HG03521 (cell line): Measurements from ENCODE around the gene MAP4K3.
A peak's percentile ranks its signal among the peaks of the same experiment; 100 is the strongest.

Source experiments
- ATAC-seq: cut with Tn5 transposase; IDR thresholded peaks from one replicate; pipeline ENCODE4 v1.9.1; 2021; ENCODE audit warnings: mild to moderate bottlenecking, moderate library complexity; ENCODE audit not compliant: unreplicated experiment

Gene MAP4K3

DNA sequence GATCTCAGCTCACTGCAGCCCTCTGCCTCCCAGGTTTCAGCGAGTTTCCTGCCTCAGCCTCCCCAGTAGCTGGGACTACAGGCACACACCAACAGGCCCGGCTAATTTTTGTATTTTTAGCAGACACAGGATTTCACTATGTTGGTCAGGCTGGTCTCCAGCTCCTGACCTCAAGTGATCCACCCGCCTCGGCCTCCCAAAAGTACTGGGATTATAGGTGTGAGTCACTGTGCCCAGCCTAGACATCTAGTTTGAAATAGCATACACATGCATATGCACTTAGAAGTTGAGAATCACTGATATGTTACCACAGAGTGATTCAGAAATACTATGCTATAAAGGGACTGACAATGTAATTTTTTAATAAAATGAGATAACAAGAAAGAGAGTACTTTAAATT is 123.5 kb downstream of the MAP4K3 start:
- ATAC-seq, result no peak

DNA sequence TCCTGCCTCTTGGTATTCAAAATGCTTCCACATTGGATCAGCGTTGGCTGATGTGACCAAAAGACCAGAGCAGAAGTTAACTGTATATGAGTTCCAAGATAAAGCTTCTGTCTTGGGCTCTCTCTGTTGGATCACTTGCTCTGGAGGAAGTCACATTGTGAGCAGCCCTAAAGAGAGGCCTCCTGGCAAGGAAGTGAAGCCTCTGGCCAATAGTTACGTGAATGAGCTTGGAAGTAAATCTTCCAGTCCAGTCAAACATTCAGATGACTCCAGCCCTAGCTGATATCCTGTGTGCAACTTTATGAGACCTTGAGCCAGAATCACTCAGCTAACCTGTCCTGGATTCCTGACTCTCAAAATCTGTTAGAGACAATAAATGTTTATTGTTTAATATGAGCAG is 125.6 kb downstream of the MAP4K3 start:
- ATAC-seq, result no peak

DNA sequence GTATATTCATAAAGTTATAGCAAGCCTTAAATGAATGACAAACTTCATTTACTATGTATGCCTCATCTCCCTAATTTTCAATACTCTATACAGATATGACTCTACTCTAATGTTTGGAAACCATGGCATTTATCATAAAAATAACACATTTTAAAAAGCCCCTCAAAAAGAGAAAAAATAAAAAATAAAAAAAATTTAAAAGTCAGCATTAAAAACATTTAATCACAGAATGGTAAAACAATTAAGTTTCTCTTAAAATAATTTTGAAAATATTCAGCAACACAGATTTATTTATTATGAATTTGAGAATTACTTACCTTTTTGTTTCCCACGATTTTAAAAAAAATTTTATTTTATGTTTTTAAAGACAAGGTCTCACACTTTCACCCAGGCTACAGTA is 128.3 kb downstream of the MAP4K3 start:
- ATAC-seq, result no peak

DNA sequence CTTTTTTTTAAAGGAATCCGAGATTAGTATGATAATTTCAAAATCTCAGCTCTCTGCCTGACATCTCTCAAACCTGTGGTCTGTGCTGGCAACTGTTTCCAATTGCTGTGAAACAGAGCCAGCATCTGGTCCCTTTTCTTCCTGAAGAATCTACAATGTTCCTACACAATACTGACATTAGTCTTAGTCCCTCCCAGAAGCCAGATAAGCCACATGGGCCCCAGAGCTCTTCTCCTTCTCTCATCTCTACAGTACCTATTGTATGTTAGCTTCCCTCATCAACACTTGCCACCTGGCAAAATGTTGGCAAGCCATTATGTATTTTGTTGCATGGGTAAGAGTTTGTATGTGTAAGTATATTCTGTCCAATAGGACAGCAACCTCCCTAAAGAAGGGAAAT is 130.5 kb downstream of the MAP4K3 start:
- ATAC-seq, result no peak

DNA sequence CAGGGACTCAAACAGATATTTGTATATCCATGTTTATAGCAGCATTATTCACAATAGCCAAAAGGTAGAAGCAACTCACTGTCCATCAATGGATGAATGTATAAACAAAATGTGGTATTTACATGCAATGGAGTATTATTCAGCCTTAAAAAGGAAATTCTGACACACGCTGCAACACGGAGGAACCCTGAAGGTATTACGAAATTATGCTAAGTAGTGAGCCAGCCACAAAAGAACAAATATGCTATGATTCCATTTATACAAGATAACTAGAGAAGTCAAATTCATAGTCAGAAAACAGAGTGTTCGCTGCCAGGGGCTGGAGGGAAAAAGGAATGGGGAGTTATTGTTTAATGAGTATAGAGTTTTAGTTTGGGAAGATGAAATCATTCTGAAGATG is 132.4 kb downstream of the MAP4K3 start:
- no peak for ATAC-seq

DNA sequence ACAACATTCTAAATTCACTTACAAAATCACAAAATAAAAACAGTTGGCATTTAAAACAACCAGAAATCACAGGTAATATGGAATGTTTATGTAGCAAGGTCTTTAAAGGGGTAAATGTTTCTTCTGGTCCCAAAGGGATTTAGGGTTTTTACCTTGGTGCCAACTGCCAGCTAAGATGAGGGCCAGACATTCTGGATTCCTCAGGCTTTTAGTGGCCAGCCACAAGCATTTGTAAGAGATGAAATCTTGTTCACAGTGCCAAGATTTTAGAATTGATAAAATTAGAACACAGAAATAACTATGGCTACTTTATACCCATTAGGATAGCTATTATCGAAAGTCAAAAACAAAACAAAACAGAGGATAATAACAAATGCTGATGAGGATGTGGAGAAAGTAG is 132.9 kb downstream of the MAP4K3 start:
- ATAC-seq, result no peak

DNA sequence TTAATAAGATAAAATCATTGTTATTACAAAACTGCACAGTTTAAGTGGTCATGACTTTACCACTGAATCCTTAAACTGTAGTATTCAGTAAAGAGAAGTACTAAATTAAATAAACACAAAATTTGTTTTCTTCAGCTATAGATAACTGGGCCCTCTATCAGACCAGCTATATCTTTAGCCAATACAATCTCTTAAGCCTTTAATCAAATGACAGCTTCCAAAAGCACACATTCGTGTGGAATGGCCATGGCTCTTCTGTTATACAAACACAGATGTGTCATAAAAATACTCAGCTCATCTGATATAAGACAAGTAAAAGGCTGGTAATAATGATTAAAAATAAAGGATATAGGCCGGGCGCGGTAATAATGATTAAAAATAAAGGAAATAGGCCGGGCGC is 135.7 kb downstream of the MAP4K3 start:
- no peak for ATAC-seq

DNA sequence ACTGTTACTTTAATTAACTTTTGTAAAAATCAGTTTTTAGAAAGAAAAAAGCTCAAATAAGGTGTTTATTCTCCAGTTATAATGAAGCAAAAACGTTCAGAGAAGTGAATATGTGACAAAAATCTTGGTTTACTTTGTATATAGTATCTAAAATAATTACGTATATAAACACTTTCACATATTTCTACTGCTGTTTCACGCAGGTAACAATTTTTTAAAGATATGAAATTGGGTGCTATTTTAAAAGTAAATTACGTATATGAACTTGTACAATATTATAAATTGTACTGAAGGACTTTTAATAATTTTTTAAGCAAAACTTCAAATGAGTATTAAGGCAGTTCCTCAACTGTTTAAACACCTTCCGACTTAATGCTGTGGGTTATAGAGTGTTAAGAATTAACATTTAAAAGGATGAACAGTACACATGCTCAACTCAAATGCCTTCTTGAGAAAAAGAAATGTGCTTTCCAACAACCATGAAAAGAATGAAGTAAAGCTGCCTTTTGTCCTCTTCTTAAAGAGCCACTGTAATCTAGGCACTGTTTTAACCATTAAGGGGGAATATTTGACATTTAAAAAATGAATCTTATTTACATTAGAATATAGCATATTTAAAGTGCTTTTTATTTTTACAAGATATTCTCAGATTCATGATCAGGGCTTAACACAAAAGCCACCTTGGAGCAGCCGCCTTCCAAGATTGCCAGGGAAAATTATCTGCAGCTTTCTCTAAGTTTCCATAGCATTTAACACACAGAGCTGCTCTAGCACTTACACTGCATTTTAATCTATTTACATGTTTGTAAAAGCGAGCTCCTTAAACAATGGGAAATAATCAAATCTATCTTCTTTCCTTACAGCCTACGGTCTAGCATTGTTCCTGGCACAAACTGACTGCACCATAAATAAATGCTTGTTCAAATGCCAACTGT is 136.8 kb downstream of the MAP4K3 start:
- ATAC-seq, result no peak

DNA sequence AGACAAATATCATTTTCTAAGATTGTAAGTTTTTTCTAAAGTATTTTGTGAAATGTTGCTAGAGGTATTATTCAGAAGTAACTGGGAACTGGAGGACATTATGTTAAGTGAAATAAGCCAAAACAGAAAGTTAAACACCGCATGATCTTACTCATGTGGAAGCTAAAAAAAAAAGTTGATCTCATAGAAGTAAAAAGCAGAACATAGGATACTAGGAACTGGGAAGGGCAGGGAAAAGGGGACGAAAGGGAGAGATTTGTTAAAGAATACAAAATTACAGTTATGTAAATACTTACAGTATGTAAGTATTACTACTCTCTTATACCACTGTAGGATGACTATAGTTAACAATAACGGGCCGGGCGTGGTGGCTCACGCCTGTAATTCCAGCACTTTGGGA is 146.7 kb downstream of the MAP4K3 start:
- ATAC-seq, result no peak

DNA sequence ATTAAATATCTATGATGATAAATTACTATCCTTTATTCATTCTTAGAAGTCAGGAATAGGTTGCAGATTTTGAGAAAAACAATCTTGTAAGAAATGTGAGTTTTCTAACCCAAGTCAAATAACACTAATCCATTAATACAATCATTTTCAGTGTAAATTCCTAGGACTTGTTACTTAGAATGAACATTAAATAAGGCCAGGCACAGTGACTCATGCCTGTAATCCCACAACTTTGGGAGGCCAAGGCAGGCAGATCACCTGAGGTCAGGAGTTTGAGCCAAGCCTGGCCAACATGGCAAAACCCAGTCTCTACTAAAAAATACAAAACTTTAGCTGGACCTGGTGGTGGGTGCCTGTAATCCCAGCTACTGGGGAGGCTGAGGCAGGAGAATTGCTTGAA is 147.5 kb downstream of the MAP4K3 start:
- ATAC-seq, result no peak

DNA sequence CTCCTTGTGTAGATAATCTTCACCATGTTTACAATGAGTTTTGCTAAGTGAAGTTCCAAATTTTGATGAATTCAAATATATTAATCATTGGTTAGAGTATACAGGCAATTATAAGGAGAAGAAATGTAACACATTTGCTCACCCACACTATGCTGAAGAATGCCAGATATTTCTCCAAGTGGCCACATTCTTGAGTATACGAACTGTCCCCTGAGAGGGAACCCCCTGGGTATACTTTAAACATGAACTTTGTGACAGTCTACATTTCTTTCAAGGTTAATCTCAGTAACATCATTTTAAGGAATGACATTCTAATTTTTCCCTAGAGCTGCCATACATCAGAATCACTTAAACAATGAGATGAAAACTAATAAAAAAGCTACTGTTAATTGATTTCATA is 153.5 kb downstream of the MAP4K3 start:
- ATAC-seq, result no peak

DNA sequence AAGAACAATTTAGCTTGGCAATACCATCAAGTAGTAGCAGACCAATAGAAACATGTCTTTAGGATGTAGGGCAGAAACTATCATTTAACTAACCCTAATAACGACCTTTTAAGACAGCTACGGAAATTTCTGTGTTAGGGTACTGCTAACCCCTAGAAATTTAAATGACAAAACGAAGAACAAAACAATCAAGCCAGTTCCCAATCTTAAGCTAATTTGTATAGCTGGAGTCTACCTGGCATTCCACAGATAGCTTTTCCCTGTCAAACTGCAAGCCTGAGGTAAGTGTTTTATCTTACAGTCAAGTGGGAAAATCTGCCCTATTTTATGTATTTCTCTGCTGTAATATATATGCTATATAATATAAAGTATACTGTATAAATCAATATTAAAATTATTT is 155.7 kb downstream of the MAP4K3 start:
- no peak for ATAC-seq

DNA sequence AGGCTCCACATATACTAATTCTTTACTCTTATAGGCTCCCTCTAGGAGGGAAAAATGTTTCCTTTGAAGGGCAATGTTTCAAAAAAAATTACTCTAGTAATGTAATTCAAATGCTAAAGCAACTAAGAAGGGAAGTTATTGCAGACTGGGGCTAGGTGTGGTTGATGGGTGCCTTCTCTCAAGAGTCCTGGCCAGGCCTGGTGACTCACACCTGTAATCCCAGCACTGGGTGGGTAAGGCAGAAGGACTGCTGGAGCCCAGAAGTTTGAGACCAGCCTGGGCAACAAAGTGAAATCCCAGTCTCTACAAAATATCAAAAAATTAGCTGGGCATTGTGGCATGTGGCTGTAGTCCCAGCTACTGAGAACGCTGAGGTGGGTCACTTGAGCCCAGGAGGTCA is 162.1 kb downstream of the MAP4K3 start:
- ATAC-seq, result no peak

DNA sequence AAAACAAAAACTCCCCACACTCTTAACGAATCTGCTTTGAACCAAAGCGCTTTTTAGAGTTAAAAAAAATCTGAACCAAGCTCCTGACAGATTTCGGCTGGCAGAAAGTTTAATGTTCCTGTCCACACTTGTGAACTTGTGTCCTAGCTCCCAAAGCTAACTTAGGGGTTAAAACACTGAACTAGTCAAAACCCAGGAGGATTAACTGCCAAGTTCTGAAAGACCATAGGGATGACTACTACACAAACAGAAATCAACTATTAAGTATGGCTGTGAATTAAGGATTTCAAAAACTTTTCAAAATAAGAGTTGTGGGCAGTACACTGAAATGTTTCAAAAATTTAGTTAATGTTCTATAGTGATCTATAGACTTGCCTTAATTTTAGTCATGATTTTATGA is 167.1 kb downstream of the MAP4K3 start:
- no peak for ATAC-seq

DNA sequence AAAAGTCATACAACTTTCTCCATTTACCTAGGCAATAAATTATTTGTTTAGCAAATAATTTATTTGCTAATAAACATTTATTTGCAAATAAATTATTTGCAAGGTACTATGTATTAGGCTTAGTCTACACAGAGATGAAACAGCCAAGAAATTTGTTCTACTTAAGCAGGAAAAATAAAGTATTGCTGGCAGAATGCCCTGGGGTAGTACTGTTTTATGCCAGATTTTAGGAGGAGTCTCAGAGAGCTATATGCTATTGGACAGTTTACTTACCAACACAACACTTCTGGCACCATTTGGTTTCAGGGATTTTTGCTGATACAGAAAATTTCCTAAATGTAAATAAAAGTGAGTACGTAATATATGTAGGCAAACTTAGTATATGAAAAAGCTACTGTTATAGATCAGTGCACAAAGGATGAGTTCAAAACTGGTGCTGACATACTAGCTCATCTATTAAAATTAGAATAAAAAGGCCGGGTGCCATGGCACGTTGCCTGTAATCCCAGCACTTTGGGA is 170.1 kb downstream of the MAP4K3 start:
- ATAC-seq, result no peak

DNA sequence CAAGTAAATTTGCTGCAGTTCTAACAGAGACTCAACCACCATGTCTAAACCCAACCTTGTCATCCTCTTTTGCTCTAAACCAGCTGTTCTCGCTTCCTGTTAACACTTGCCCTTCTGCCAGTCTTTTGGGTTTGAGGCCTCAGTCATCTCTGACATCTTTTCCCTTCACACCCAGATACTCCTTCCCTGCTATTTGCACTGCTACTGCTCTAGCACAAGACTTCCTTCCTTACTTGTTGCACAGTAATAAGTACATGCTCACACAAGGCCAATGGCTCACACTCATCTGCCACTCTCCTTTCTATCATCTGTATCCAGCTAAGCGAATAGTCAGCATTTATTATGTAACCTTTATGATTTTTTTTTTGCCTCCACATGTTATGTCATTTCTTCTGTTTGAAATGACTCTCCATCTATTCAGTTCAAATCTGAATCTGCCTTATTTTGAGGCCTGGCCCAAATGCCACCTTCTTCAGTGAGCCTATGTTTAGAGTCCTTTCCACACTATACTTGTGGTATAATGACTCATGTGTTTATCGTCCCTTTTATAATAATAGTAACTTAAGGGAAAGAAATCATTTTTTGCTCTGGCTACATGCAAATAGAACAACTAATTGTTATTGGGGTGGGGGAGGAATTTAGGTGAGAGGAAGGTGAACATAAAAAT is 170.8 kb downstream of the MAP4K3 start:
- peak; percentile 58 for ATAC-seq

DNA sequence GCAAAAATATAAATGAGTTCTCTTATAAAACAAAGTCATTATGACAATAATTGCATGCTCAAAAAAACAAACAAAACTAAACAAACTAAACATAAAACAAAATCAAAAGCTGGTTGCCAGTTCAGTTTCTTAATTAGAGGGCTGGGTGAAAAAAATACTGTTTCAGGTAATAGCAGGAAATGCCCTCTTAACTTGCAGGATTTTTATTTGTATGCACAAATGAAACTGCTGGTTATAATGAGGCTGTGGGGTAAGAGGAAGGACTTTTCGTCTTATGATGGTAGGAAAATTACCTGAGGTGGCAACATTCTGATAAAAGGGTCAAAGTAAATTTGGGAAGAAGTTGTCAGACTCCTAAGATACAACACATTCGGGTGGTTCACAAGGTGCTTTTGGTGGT is 171.8 kb downstream of the MAP4K3 start:
- ATAC-seq, result no peak

DNA sequence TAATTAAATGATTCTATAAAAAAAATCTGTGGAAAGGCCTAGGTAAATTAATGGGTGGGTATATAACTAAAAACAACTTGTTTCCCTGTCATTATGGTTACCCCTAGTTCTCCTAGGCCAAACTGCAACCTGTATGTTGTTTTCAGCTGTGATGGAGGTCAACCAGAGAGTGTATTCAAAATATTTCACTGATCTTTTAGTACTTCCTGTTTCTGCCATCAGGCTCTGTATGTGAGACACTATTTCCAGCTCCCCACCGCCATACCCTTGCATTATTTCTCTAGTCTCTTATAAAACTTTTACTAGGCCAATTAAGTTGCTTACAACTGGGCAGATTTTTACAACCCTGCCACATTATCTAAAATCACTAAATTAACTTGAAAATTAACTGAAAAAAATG is 172.4 kb downstream of the MAP4K3 start:
- ATAC-seq, result peak; percentile 53

DNA sequence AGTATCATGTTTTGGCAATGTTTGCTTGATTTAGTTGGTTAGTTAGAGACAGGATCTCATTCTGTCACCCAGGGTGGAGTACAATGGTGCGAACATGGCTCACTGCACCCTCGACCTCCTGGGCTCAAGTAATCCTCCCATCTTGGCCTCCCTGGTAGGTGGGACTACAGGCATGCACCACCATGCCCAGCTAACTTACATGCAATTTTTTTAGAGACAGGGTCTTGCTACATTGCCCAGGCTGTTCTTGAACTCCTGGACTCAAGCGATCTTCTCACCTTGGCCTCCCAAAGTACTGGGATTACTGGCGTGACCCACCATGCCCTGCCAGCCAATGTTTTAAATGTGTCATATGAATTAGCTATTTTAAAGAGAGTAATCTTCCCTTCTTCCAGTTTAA is 177.0 kb downstream of the MAP4K3 start:
- no peak for ATAC-seq

DNA sequence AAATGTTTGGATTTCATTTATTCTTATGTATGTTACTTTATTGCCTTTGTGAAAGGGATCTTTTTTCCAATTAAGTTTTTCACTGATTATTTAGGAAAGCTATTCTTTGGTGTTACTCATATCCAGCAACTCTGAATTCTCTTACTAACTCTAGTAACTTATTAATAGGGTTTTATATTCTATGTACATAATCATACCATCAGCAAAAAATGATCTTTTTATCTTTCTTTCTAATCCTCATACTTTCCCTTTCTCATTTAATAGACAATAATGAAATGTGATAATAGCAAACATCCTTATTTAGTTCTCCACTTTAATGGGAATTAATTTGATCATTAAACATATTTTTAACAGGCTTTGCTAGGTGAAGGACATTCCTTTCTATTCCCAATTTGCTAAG is 181.0 kb downstream of the MAP4K3 start:
- ATAC-seq, result no peak

DNA sequence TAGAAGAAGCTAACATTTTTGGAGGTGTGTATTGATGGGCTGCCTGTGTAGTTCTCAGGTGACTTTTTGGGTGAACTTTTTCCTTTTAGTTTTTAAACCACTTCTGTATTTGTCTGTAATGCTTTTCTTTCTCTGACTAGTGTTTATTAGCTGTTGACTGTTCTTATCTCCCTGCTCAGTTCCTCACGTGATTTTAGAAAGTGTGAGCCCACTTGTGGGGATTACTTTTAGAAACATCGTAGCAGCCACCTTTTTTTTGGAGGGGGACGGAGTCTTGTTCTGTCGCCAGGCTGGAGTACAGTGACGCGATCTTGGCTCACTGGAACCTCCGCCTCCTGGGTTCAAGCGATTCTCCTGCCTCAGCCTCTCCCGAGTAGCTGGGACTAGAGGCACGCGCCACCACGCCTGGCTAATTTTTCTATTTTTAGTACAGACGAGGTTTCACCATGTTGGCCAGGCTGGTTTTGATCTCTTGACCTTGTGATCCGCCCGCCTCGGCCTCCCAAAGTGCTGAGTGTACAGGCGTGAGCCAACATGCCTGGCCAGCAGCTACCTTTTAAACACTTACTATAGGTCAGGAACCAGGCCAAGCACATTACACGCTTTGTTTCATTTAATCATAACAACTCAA is 184.1 kb downstream of the MAP4K3 start:
- ATAC-seq, result no peak
